Loucy (cell line): ENCODE measurements around the gene BRD1.

Experiments
- H2AFZ ChIP-seq: fragments of 200-600 bp; sonication (generic); 2 replicates; pipeline ENCODE4 v1.6.0; 2016; ENCODE audit warnings: antibody characterized with exemption, mild to moderate bottlenecking, low read length, moderate library complexity
- H3F3A ChIP-seq: fragments of 200-600 bp; 2 replicates; pipeline ENCODE4 v1.6.0; 2016; ENCODE audit warnings: antibody characterized with exemption, low read depth, mild to moderate bottlenecking
- H3K27me3 ChIP-seq: fragments of 200-600 bp; sonication (generic); 2 replicates; pipeline ENCODE4 v1.6.1; 2014; ENCODE audit warnings: low read length, mild to moderate bottlenecking; ENCODE audit not compliant: insufficient read depth, poor library complexity, severe bottlenecking
- H3K36me3 ChIP-seq: fragments of 200-600 bp; sonication (generic); 2 replicates; pipeline ENCODE4 v1.6.1; 2016; ENCODE audit warnings: low read length; ENCODE audit not compliant: insufficient read depth
- H3K4me1 ChIP-seq: fragments of 200-600 bp; sonication (generic); 2 replicates; pipeline ENCODE4 v1.5.1; 2014; ENCODE audit warnings: low read length, mild to moderate bottlenecking; ENCODE audit not compliant: insufficient read depth, poor library complexity, severe bottlenecking
- H3K4me2 ChIP-seq: fragments of 200-600 bp; sonication (generic); 2 replicates; pipeline ENCODE4 v1.6.0; 2014; ENCODE audit warnings: antibody characterized with exemption, low read length, low read depth, mild to moderate bottlenecking; ENCODE audit not compliant: poor library complexity, severe bottlenecking
- H3K4me3 ChIP-seq: fragments of 200-600 bp; sonication (generic); 2 replicates; pipeline ENCODE4 v1.5.1; 2014; ENCODE audit warnings: low read length, mild to moderate bottlenecking, mixed read lengths; ENCODE audit not compliant: poor library complexity, severe bottlenecking
- H3K79me2 ChIP-seq: fragments of 200-600 bp; sonication (generic); 2 replicates; pipeline ENCODE4 v1.6.1; 2014; ENCODE audit warnings: low read length; ENCODE audit not compliant: insufficient read depth
- H3K9ac ChIP-seq: fragments of 200-600 bp; sonication (generic); 2 replicates; pipeline ENCODE4 v1.6.0; 2014; ENCODE audit warnings: mild to moderate bottlenecking, low read depth, low read length, moderate library complexity; ENCODE audit not compliant: poor library complexity, severe bottlenecking
- H3K9me2 ChIP-seq: fragments of 200-600 bp; sonication (generic); replicated peaks from 2 replicates; pipeline ENCODE4 v1.6.1; 2016; ENCODE audit warnings: low read depth, low read length, mixed read lengths
- H3K9me3 ChIP-seq: fragments of 200-600 bp; sonication (generic); 2 replicates; pipeline ENCODE4 v1.6.1; 2014; ENCODE audit warnings: mild to moderate bottlenecking, antibody characterized with exemption, low read length, low read depth; ENCODE audit not compliant: insufficient read depth
- H4K20me1 ChIP-seq: fragments of 200-600 bp; sonication (generic); 2 replicates; pipeline ENCODE4 v1.6.0; 2014; ENCODE audit warnings: antibody characterized with exemption, low read length, mild to moderate bottlenecking; ENCODE audit not compliant: insufficient read depth, poor library complexity, severe bottlenecking
- EZH2phosphoT487 ChIP-seq: fragments of 200-600 bp; IDR thresholded peaks from 2 replicates; pipeline ENCODE4 v1.6.1; 2018; ENCODE audit warnings: antibody characterized with exemption, mild to moderate bottlenecking, moderate library complexity, borderline replicate concordance
- TF ChIP-seq, protein P1 (sequence below): fragments of 200-600 bp; sonication (generic); conservative IDR thresholded peaks from 2 replicates; pipeline ENCODE4 v1.5.1; 2014; ENCODE audit warnings: mild to moderate bottlenecking, antibody characterized with exemption, low read length

Gene BRD1

DNA sequence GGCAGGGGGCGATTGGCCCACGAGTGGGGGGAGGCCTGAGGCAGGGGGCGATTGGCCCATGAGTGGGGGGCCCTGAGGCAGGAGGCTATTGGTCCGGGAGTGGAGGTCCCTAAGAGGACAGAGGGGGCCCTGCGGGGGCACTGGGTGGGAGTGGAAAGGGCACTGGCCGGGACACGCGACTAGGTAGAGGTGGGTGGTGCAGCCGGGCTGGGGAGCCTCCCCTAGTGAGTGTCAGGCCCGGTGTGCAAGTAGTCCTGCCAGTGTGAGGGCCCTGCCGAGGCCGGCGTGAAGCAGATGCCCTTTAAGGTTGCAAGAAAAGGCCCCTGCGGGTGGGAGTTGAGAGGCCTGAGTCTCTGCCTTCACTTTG lies 909 bp upstream of the BRD1 start:
- H3K9me3 ChIP-seq: no peaks in the 10 kb centered on the region
- peak overlapping the region; percentile 88 for H3K4me2 ChIP-seq
- no peaks in the 10 kb centered on the region for H3K9me2 ChIP-seq
- peak overlapping the region; percentile 80 for H3K4me3 ChIP-seq
- H3K9ac ChIP-seq: peak overlapping the region; percentile 89
- peaks cover 8% of the 10 kb centered on the region; the same call in 1 of the 2 replicates for H3K36me3 ChIP-seq
- no peaks in the 10 kb centered on the region for H3K27me3 ChIP-seq
- H2AFZ ChIP-seq: no peak overlapping the region
- no peaks in the 10 kb centered on the region for H3F3A ChIP-seq
- H3K4me1 ChIP-seq: peaks cover 42% of the 10 kb centered on the region
- H4K20me1 ChIP-seq: peaks cover 35% of the 10 kb centered on the region
- no peak for TF ChIP-seq EZH2phosphoT487
- TF ChIP-seq, protein P1, sequence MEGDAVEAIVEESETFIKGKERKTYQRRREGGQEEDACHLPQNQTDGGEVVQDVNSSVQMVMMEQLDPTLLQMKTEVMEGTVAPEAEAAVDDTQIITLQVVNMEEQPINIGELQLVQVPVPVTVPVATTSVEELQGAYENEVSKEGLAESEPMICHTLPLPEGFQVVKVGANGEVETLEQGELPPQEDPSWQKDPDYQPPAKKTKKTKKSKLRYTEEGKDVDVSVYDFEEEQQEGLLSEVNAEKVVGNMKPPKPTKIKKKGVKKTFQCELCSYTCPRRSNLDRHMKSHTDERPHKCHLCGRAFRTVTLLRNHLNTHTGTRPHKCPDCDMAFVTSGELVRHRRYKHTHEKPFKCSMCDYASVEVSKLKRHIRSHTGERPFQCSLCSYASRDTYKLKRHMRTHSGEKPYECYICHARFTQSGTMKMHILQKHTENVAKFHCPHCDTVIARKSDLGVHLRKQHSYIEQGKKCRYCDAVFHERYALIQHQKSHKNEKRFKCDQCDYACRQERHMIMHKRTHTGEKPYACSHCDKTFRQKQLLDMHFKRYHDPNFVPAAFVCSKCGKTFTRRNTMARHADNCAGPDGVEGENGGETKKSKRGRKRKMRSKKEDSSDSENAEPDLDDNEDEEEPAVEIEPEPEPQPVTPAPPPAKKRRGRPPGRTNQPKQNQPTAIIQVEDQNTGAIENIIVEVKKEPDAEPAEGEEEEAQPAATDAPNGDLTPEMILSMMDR: no peak
- H3K79me2 ChIP-seq: peaks cover 51% of the 10 kb centered on the region

DNA sequence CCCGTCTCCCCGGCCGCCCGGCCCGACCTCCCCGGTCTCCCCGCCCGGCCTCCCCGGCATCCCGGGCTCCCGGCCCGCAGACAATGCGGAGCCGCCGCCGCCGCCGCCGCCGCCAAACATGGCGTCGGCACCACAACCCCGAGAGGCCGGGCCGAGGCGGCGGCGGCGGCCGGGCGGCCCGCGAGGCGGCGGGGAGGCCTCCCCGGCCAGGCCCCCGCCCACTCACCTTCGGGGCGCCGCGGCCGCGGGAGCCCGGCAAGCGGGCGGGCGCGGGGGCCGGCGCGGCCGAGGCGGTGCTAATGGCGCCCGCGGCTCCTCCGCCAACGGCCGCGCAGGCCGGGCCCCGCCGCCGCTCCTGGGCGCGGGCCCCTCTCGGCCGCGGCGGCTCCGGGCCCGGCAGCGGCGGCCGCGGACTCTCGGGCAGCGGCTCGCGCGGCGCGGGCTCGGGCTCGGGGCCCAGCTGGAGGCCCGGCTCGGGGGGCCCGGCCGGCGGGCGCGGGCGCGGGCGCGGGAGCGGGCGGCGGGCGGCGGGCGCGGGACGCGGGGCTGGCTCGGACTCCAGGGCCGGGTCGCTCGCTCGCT lies 311 bp downstream of the BRD1 start:
- H3K4me2 ChIP-seq: no peak overlapping the region
- peaks cover 63% of the 10 kb centered on the region for H3K79me2 ChIP-seq
- H3K4me1 ChIP-seq: peaks cover 50% of the 10 kb centered on the region
- no peak overlapping the region for H2AFZ ChIP-seq
- H3K9ac ChIP-seq: peak overlapping the region; percentile 92
- peaks cover 47% of the 10 kb centered on the region for H4K20me1 ChIP-seq
- H3K4me3 ChIP-seq: peak overlapping the region; percentile 82
- H3K9me3 ChIP-seq: no peaks in the 10 kb centered on the region
- H3F3A ChIP-seq: no peaks in the 10 kb centered on the region
- no peaks in the 10 kb centered on the region for H3K9me2 ChIP-seq
- H3K36me3 ChIP-seq: peaks cover 20% of the 10 kb centered on the region; the same call in 1 of the 2 replicates
- TF ChIP-seq, protein P1: no peak
- no peak for TF ChIP-seq EZH2phosphoT487
- H3K27me3 ChIP-seq: no peaks in the 10 kb centered on the region

DNA sequence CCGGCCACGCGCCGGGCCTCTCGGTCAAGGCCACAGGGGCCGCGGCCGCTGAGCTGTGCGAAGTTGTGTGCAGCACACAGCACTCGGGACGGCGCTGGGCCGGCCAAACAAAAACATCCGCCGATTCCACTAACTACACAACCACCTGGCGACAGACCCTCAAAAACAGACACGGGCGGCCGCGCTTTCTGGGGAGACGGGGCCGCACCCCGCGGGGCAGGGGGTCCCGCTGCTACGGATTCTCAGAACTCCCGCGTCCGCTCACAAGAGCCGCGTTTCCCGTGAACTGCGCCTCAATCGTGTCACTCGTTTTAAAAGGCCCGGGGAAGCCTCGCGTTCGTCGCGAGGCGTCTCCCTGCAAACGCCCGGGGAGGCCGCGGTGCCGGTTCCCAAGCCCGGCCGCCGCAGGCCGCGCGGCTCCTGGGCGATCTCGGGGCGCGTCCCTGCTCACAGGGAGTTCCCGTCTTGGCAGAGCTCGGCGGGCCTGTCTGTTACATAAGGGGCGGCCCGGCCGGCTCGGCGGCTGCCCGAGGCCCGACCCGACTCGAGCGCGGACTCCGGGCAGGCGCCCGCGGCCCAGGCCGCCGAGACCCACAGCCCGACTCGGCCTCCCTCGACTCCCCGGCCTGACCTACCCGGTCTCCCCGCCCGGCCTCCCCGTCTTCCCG lies 936 bp downstream of the BRD1 start:
- peaks cover 51% of the 10 kb centered on the region for H3K4me1 ChIP-seq
- H3K9me2 ChIP-seq: no peaks in the 10 kb centered on the region
- H3K9ac ChIP-seq: peak overlapping the region; percentile 92
- H3K79me2 ChIP-seq: peaks cover 69% of the 10 kb centered on the region
- no peaks in the 10 kb centered on the region for H3K9me3 ChIP-seq
- peak overlapping the region; percentile 97 for H3K4me2 ChIP-seq
- H2AFZ ChIP-seq: no peak overlapping the region
- H4K20me1 ChIP-seq: peaks cover 51% of the 10 kb centered on the region
- H3K4me3 ChIP-seq: peak overlapping the region; percentile 82
- TF ChIP-seq, protein P1: no peak
- no peak for TF ChIP-seq EZH2phosphoT487
- H3K27me3 ChIP-seq: no peaks in the 10 kb centered on the region
- no peaks in the 10 kb centered on the region for H3F3A ChIP-seq
- peaks cover 23% of the 10 kb centered on the region; the same call in 1 of the 2 replicates for H3K36me3 ChIP-seq
